Esophagus squamous epithelium (tissue), 5 donors: ENCODE results near the gene ST3GAL4. TPM values are rescaled to one million over a fixed set of nuclear protein-coding genes. Genes with fewer than 3 reads are reported as not detected.
"Not testable (repeated sequence)": the region's sequence is repeated elsewhere in the genome, so short reads cannot be mapped to it uniquely, and the experiment has no call there.

Experiments
- DNase-seq: peaks from one replicate; lab custom pipeline; 2025; lab: John Stamatoyannopoulos, UW
- H3K27ac ChIP-seq, 4 donors: fragments of 200-600 bp; sonication (generic); one replicate each; pipeline ENCODE4 v1.5.1; 2016 to 2019; ENCODE audit warnings: mild to moderate bottlenecking in 1 of 4
- H3K27me3 ChIP-seq, 4 donors: fragments of 200-600 bp; sonication (generic); 1 replicate in 3 of 4; 2 replicates in 1 of 4; pipeline versions ENCODE4 v1.5.1 to v1.6.0; 2017 to 2021; ENCODE audit warnings: antibody characterized with exemption in 1 of 4
- H3K36me3 ChIP-seq, 3 donors: fragments of 200-600 bp; sonication (generic); one replicate each; pipeline ENCODE4 v1.5.1; 2016 to 2019
- H3K4me1 ChIP-seq, 3 donors: fragments of 200-600 bp; sonication (generic); one replicate each; pipeline ENCODE4 v1.5.1; 2017 to 2019
- H3K4me3 ChIP-seq, 4 donors: fragments of 200-600 bp; sonication (generic); 1 replicate in 3 of 4; 2 replicates in 1 of 4; pipeline ENCODE4 v1.5.1; 2016 to 2019; ENCODE audit warnings: mild to moderate bottlenecking in 2 of 4, moderate library complexity in 1 of 4
- H3K9me3 ChIP-seq, 3 donors: fragments of 200-600 bp; sonication (generic); one replicate each; pipeline ENCODE4 v1.5.1; 2016 to 2019
- CTCF ChIP-seq, 6 experiments: fragments of 450-650 bp in 4 of 6; fragments of 200-600 bp in 2 of 6; sonication (generic) in 2 of 6; IDR thresholded peaks; one replicate each; pipeline ENCODE4 v1.5.1; 2016 to 2019; ENCODE audit warnings: antibody characterized with exemption in 6 of 6, mild to moderate bottlenecking in 4 of 6, moderate library complexity in 4 of 6
- POLR2A ChIP-seq, 4 donors: fragments of 450-650 bp; IDR thresholded peaks; one replicate each; pipeline ENCODE4 v1.6.1; 2017; ENCODE audit warnings: antibody characterized with exemption in 4 of 4, mild to moderate bottlenecking in 4 of 4, moderate library complexity in 3 of 4
- WGBS, 2 donors: methylation state at CpG; one replicate each; pipeline ENCODE4 v1.1.5; 2018; 5-methylcytosine and 5-hydroxymethylcytosine counted together
- intact Hi-C: fragments of 100-400 bp; cut with DNase I; formaldehyde crosslinking; loops from one replicate; pipeline ENCODE4 v1.15.0; 2022
- total RNA-seq, 4 donors: library from RNA; depleted of rRNA; stranded (reverse); fragments of >200 nt; gene quantifications; one replicate each; pipeline ENCODE4 v1.1.0, GENCODE V29; 2016
- donor health status: DM: yes; HTN: yes; CAD: no.

The ST3GAL4 gene
- total RNA-seq, 4 donors from 2014 or later, result 31.0 to 110 (median 51.2) TPM

- TF ChIP-seq POLR2A (IDR thresholded peaks at IDR 0.05) (no peak), CTCF (IDR thresholded peaks at IDR 0.05) (no peak)
- DNase-seq, result no peak
- no peaks in the 10 kb centered on the region for H3K27me3 ChIP-seq
- no peaks in the 10 kb centered on the region for H3K36me3 ChIP-seq
- no peaks in the 10 kb centered on the region for H3K9me3 ChIP-seq
- no peak overlapping the region for H3K4me3 ChIP-seq
- peak overlapping the region in 2 of 4 donors; percentile 11 to 30 for H3K27ac ChIP-seq
- intact Hi-C loops, result no loop called here
- 39 to 45% methylated on average over 6 to 8 of the region's 8 CpGs for WGBS, 2 donors
- H3K4me1 ChIP-seq, result peaks cover 16 to 63% (median 37%) of the 10 kb centered on the region in 3 donors
Observed at GRCh38 chr11:126391970-126392632, 36.6 kb downstream of the ST3GAL4 start.

GRCh38 chr11:126392633-126393013, 37.1 kb downstream of the ST3GAL4 start:
- H3K9me3 ChIP-seq, result no peaks in the 10 kb centered on the region
- peak overlapping the region in 2 of 4 donors; percentile 19 to 30 for H3K27ac ChIP-seq
- WGBS, 2 donors, result 28 to 49% methylated on average over 4 of the region's 4 CpGs
- no peak for DNase-seq
- peaks cover 16 to 62% (median 33%) of the 10 kb centered on the region in 3 donors for H3K4me1 ChIP-seq
- intact Hi-C loops, result no loop called here
- no peak overlapping the region for H3K4me3 ChIP-seq
- no peaks in the 10 kb centered on the region for H3K27me3 ChIP-seq
- no peak for TF ChIP-seq CTCF (IDR thresholded peaks at IDR 0.05)
- no peak for TF ChIP-seq POLR2A (IDR thresholded peaks at IDR 0.05)
- H3K36me3 ChIP-seq, result no peaks in the 10 kb centered on the region

GRCh38 chr11:126393143-126393542, 37.7 kb downstream of the ST3GAL4 start:
- Histone ChIP-seq H3K27ac (peak overlapping the region in 3 of 4 donors; percentile 14 to 30 (median 19)), H3K9me3 (no peaks in the 10 kb centered on the region), H3K36me3 (no peaks in the 10 kb centered on the region), H3K4me1 (peaks cover 16 to 57% (median 29%) of the 10 kb centered on the region in 3 donors), H3K4me3 (no peak overlapping the region), H3K27me3 (no peaks in the 10 kb centered on the region)
- intact Hi-C loops, result no loop called here
- DNase-seq, result no peak
- TF ChIP-seq CTCF (IDR thresholded peaks at IDR 0.05), result no peak
- no peak for TF ChIP-seq POLR2A (IDR thresholded peaks at IDR 0.05)
- 74 to 78% methylated on average over 5 of the region's 5 CpGs for WGBS, 2 donors

GRCh38 chr11:126394036-126394435, 38.5 kb downstream of the ST3GAL4 start:
- intact Hi-C loops, result no loop called here

GRCh38 chr11:126394634-126395072, 39.2 kb downstream of the ST3GAL4 start:
- H3K4me3 ChIP-seq, H3K36me3 ChIP-seq, H3K27me3 ChIP-seq, DNase-seq, intact Hi-C loops, H3K9me3 ChIP-seq: not testable (repeated sequence)
- Histone ChIP-seq H3K27ac (peak overlapping the region in 3 of 4 donors; percentile 2 to 42 (median 25)), H3K4me1 (peaks cover 16 to 54% (median 26%) of the 10 kb centered on the region in 3 donors)
- 56 to 60% methylated on average over 1 to 3 of the region's 7 CpGs for WGBS, 2 donors

More at GRCh38 chr11:126394036-126394435, 38.5 kb downstream of the ST3GAL4 start:
- Histone ChIP-seq H3K36me3 (no peaks in the 10 kb centered on the region), H3K4me1 (peaks cover 16 to 54% (median 26%) of the 10 kb centered on the region in 3 donors), H3K9me3 (no peaks in the 10 kb centered on the region), H3K4me3 (no peak overlapping the region), H3K27me3 (no peaks in the 10 kb centered on the region), H3K27ac (peak overlapping the region in 3 of 4 donors; percentile 2 to 51 (median 25))
- 52 to 64% methylated on average over 1 to 3 of the region's 3 CpGs for WGBS, 2 donors
- TF ChIP-seq POLR2A (IDR thresholded peaks at IDR 0.05), result no peak
- no peak for TF ChIP-seq CTCF (IDR thresholded peaks at IDR 0.05)
- DNase-seq, result no peak

GRCh38 chr11:126395784-126396183, 40.3 kb downstream of the ST3GAL4 start:
- Histone ChIP-seq H3K27ac (peak overlapping the region in 2 of 4 donors; percentile 39 to 58), H3K4me1 (peaks cover 16 to 51% (median 26%) of the 10 kb centered on the region in 3 donors)
- H3K27me3 ChIP-seq, intact Hi-C loops, DNase-seq, H3K9me3 ChIP-seq, H3K36me3 ChIP-seq, H3K4me3 ChIP-seq: not testable (repeated sequence)
- WGBS, 2 donors, result 91 to 100% methylated on average over 1 to 5 of the region's 13 CpGs

- 99% methylated on average over 11 of the region's 15 CpGs; no CpG with 5 or more reads in 1 of the 2 donors for WGBS, 2 donors
- H3K4me3 ChIP-seq, H3K36me3 ChIP-seq, H3K9me3 ChIP-seq, H3K27me3 ChIP-seq, DNase-seq, intact Hi-C loops: not testable (repeated sequence)
- peak overlapping the region in 1 of 4 donors; percentile 34 for H3K27ac ChIP-seq
- H3K4me1 ChIP-seq, result peaks cover 16 to 48% (median 26%) of the 10 kb centered on the region in 3 donors
Observed at GRCh38 chr11:126396266-126396665, 40.8 kb downstream of the ST3GAL4 start.
